T1000 (cell line): ENCODE results near the gene ZFAND3.

ENCODE experiments used
- DNase-seq: peaks from one replicate; lab custom pipeline; 2025; ENCODE audit warnings: mixed read lengths; lab: John Stamatoyannopoulos, UW

Gene ZFAND3

GRCh38 chr6:38004908-38005307 is 185.4 kb downstream of the ZFAND3 start:
- DNase-seq: no peak

- DNase-seq: no peak
These were observed 192.4 kb downstream of the ZFAND3 start for GRCh38 chr6:38011937-38012336.

DNA sequence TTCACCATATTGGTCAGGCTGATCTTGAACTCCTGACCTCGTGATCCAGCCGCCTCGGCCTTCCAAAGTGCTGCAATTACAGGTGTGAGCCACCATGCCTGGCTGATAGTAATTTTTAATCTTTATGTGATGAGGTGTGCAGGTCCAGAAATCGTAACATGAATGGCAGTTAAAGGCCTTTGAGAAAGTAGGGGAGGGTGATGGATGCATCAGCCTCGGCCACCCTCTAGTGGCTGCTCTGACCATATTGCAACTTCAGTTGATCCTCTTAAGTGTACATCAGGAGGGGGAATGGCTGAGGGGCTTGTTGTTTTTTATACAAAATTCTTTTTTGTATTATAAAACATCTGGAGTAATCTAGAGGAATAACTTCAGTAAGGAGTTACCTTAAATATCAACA is 193.0 kb downstream of the ZFAND3 start:
- no peak for DNase-seq

GRCh38 chr6:38015341-38015740 is 195.8 kb downstream of the ZFAND3 start:
- DNase-seq: no peak

GRCh38 chr6:38016824-38017223 is 197.3 kb downstream of the ZFAND3 start:
- no peak for DNase-seq

DNA sequence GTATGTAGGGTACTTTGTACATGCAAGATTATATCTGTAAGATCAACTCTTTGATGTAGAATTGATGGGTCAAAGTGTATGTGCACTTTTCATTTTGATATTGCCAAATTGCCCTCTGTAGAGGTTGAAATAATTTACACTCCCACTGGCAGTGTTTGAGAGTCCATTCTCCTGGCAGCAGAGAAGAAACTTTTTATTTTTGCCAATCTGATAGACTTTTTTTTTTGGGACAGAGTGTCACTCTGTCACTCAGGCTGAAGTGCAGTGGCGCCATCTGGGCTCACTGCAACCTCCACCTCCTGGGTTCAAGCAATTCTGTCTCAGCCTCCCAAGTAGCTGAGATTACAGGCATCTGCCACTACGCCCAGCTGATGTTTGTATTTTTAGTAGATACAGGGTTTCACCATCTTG is 199.2 kb downstream of the ZFAND3 start:
- DNase-seq: no peak

- DNase-seq: no peak
These were observed 201.1 kb downstream of the ZFAND3 start for GRCh38 chr6:38020593-38020992.

DNA sequence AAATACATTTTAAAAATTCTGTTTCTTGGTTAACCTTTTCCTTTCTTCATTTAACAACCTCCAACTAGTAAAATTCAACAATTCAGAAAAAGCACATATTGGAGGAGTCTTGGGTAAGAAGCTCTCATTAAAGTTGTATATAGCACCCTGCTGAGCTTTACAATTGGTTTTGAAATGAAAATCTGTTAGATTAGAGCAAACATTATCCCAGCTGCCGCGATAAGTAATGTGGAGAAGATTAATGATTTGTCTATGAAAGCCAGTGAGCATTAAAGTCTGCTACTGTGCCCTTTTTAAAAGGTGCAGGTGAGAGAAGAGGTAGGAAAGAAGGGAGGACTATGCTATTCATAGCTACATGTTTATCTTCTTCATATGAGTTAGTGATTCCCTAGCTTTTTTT is 201.5 kb downstream of the ZFAND3 start:
- no peak for DNase-seq

DNA sequence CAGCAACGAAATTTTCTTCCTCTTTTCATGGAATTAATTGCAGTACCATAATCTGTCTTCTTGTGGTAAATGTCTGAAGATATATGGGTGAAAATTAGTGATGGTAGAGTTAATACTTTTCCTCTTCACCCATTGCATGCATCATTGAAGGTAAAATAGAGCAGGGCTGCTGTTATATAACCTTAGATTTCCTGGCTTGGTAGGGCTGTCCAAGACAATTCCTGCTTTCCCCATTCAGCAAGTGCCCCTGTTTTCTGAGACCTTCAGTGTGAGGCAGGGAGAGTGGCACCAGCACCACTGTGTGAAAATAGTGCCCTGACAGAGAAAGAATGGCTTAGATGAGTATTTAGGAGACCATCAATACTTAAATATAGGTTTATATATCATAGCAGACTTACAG is 202.0 kb downstream of the ZFAND3 start:
- DNase-seq: no peak

- DNase-seq: no peak
These were observed 203.2 kb downstream of the ZFAND3 start for GRCh38 chr6:38022688-38023087.

- no peak for DNase-seq
These were observed 205.4 kb downstream of the ZFAND3 start for GRCh38 chr6:38024908-38025307.

DNA sequence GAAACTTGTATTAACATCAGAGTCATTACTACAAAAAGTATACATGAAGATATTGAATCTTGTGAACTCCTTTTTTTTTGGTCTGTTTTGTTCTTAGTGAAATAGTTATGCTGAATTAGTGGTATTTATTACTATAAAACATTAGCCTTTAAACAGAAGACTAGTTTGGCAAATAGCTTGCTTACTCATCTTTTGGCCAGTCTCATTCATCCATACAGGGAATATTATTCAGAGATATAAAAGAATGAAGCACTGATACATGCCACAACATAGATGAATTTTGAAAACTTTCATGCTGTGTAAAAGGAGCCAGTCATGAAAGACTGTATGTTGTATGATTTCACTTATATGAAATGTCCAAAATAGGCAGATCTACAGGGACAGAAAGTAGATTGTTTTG is 205.9 kb downstream of the ZFAND3 start:
- DNase-seq: no peak

GRCh38 chr6:38027685-38028373 is 208.3 kb downstream of the ZFAND3 start:
- no peak for DNase-seq

GRCh38 chr6:38030380-38030779 is 210.9 kb downstream of the ZFAND3 start:
- DNase-seq: no peak

- DNase-seq: no peak
These were observed 213.3 kb downstream of the ZFAND3 start for GRCh38 chr6:38032797-38033196.

- no peak for DNase-seq
These were observed 214.0 kb downstream of the ZFAND3 start for GRCh38 chr6:38033442-38033982.

DNA sequence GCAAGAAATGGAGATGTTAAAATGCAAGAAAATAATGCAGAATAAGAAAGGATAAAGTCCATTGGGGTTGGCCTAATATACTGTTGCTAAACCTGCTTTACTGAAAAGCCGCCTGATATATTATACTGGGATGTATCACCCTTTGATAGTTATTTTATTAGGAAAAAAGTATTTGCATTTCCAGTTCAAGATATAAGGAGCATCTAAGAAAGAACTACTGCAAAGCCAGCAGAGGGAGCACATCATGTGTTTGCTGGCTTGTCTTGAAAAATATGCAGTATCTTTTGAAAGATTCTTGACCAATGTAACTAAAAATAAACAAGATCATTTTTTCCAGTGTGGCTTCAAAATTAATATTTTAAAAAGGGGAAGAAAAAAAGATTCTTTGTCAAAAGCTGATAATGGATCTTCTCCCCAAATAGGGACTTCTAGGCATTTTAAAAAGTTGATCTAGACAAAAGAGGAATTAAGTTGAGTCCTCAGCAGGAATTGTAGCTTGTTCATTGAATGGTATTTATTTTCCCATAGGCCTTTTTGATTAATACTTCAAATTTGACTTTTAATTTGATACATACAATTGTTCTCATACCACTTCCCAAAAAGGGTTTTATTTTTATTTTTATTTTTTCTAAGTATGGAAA is 214.9 kb downstream of the ZFAND3 start:
- DNase-seq: no peak

- DNase-seq: no peak
These were observed 216.0 kb downstream of the ZFAND3 start for GRCh38 chr6:38035478-38035877.

DNA sequence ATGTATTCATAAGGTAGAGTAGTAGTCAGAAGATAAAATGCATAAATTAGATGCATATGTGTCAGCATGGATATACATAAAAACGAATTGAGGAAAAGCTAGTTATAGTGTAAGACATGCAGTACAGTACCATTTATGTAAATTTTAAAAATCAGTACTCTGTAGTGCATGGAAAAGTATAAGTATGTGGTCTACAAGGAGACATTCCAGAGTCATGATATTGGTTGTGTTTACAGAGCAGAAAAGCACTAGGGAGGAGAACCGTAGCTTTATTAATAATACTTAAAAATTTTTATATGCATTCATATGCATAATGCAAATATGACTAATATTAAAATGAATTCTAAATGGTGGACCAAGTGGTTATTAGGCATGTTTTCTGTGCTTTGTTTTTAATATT is 220.0 kb downstream of the ZFAND3 start:
- DNase-seq: no peak

GRCh38 chr6:38040254-38040653 is 220.7 kb downstream of the ZFAND3 start:
- DNase-seq: no peak

DNA sequence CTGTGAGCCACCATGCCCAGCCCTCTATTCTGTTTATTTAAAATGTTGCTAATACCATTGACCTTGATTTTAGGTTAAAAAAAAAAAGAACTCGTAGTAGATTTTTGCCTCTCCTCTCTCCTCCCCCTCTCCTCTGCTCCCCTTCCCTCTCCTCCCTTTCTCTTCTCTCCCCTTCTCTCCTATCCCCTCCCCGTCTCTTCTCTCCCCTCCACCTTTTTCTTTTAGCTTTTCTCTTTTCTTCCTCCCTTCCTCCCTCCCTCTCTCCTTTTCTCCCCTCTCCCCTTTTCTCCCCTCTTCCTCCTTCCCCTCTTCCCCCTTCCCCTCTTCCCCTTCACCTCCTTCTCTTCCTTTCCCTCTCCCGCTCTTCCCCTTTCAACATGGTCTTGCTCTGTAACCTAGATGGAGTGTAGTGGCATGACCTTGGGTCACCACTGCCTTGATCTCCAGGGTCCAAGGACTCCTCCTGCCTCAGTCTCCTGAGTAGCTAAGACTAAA is 223.8 kb downstream of the ZFAND3 start:
- DNase-seq: no peak

DNA sequence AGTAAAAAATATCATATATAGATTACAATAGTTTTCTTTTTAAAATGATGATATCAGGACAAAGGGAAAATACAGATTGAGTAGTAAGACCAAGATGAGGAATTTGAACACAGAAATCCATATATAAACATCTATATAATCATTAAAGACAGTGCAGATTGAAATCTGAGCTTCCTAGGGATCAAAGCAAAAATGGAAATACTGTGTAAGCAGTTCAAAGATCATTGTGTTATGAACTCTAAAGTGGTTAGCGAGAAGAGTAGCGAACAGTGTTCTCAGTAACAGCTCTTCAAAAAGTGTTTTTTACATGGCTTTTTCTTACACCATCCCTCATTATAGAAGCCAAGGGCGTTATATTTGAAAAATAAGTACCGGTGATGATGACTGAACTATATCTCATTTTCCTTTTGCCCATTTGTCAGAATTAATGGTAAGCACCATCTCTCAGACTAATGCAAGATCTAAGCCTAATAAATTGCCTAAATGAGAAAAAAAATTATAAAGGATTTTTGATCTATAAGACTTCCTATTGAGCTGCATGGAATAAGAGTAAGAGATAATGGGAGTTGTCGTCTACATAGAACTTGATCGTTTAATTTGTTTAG is 226.3 kb downstream of the ZFAND3 start:
- no peak for DNase-seq

DNA sequence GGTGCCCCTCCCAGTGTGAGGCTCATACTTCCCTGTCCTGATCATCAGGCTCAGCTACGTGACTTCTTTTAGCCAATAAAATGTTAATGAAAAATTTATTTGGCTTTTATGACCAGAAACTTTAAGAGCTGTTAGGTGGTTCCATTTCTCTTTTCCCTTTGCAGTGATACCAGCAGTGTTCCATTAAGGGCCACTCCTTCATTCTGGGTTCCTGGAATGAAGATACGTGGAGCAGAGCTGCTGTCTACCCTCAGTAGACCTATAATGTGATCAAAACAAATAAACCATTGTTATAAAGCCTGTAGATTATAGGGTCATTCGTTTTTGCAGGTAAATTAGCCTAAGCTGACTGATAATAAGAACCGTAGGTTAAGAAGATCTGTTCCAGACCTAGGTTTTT is 228.0 kb downstream of the ZFAND3 start:
- DNase-seq: no peak
